DOHH2 (cell line): Measurements from ENCODE around the gene ZBTB7C.

ENCODE experiments used
- H3F3A ChIP-seq: fragments of 200-600 bp; sonication (generic), shearing (Covaris generic); 2 replicates; pipeline ENCODE4 v1.6.0; 2016; ENCODE audit warnings: antibody characterized with exemption, mild to moderate bottlenecking; ENCODE audit not compliant: control insufficient read depth, insufficient read depth
- H3K27ac ChIP-seq: fragments of 200-600 bp; sonication (generic); 2 replicates; pipeline ENCODE4 v1.5.1; 2014; ENCODE audit warnings: low read depth, mild to moderate bottlenecking, low read length, moderate library complexity
- H3K27me3 ChIP-seq: fragments of 200-600 bp; sonication (generic); 2 replicates; pipeline ENCODE4 v1.6.1; 2014; ENCODE audit warnings: mild to moderate bottlenecking, low read length, mixed read lengths; ENCODE audit not compliant: control insufficient read depth
- H3K36me3 ChIP-seq: fragments of 200-600 bp; sonication (generic); 2 replicates; pipeline ENCODE4 v1.6.1; 2014; ENCODE audit warnings: mild to moderate bottlenecking, low read length, moderate library complexity, mixed read lengths; ENCODE audit not compliant: control insufficient read depth
- H3K4me1 ChIP-seq: fragments of 200-600 bp; sonication (generic); 2 replicates; pipeline ENCODE4 v1.6.1; 2014; ENCODE audit warnings: mild to moderate bottlenecking, low read length, mixed read lengths; ENCODE audit not compliant: control insufficient read depth
- H3K4me2 ChIP-seq: fragments of 200-600 bp; sonication (generic); 2 replicates; pipeline ENCODE4 v1.6.0; 2014; ENCODE audit warnings: mild to moderate bottlenecking, low read length, moderate library complexity
- H3K4me3 ChIP-seq: fragments of 200-600 bp; sonication (generic); 2 replicates; pipeline ENCODE4 v1.5.1; 2014; ENCODE audit warnings: mild to moderate bottlenecking, low read length, mixed read lengths
- H3K79me2 ChIP-seq: fragments of 200-600 bp; sonication (generic); 2 replicates; pipeline ENCODE4 v1.6.1; 2014; ENCODE audit warnings: mild to moderate bottlenecking, low read length, mixed read lengths; ENCODE audit not compliant: control insufficient read depth
- H3K9me2 ChIP-seq: fragments of 200-600 bp; sonication (generic); replicated peaks from 2 replicates; pipeline ENCODE4 v1.6.1; 2014; ENCODE audit warnings: mild to moderate bottlenecking, low read length, mixed read lengths; ENCODE audit not compliant: control insufficient read depth
- H3K9me3 ChIP-seq: fragments of 200-600 bp; sonication (generic); 2 replicates; pipeline ENCODE4 v1.6.1; 2014; ENCODE audit warnings: antibody characterized with exemption, low read length, mixed read lengths; ENCODE audit not compliant: control insufficient read depth, insufficient read depth
- H4K20me1 ChIP-seq: fragments of 200-600 bp; sonication (generic); 2 replicates; pipeline ENCODE4 v1.6.0; 2014; ENCODE audit warnings: low read depth, mild to moderate bottlenecking, antibody characterized with exemption, low read length, moderate library complexity; ENCODE audit not compliant: control insufficient read depth, insufficient read depth
- EZH2phosphoT487 ChIP-seq: fragments of 200-600 bp; sonication (generic); IDR thresholded peaks from 2 replicates; pipeline ENCODE4 v1.6.1; 2017; ENCODE audit warnings: borderline replicate concordance, mild to moderate bottlenecking, antibody characterized with exemption, low read length, moderate library complexity, mixed read lengths
- TF ChIP-seq, protein P1 (sequence below): fragments of 200-600 bp; sonication (generic); IDR thresholded peaks from one replicate; pipeline ENCODE4 v1.5.1; 2014; ENCODE audit warnings: antibody characterized with exemption, mild to moderate bottlenecking, low read depth, low read length; ENCODE audit not compliant: poor library complexity, severe bottlenecking

The ZBTB7C gene

GRCh38 chr18:48433541-48433940 lies 24.4 kb upstream of the ZBTB7C start:
- TF ChIP-seq, protein P1, sequence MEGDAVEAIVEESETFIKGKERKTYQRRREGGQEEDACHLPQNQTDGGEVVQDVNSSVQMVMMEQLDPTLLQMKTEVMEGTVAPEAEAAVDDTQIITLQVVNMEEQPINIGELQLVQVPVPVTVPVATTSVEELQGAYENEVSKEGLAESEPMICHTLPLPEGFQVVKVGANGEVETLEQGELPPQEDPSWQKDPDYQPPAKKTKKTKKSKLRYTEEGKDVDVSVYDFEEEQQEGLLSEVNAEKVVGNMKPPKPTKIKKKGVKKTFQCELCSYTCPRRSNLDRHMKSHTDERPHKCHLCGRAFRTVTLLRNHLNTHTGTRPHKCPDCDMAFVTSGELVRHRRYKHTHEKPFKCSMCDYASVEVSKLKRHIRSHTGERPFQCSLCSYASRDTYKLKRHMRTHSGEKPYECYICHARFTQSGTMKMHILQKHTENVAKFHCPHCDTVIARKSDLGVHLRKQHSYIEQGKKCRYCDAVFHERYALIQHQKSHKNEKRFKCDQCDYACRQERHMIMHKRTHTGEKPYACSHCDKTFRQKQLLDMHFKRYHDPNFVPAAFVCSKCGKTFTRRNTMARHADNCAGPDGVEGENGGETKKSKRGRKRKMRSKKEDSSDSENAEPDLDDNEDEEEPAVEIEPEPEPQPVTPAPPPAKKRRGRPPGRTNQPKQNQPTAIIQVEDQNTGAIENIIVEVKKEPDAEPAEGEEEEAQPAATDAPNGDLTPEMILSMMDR = no peak
- TF ChIP-seq EZH2phosphoT487 = no peak
- H3K9me2 ChIP-seq = no peaks in the 10 kb centered on the region
- H3K27ac ChIP-seq = no peak overlapping the region
- H3K27me3 ChIP-seq = peaks cover 10% of the 10 kb centered on the region
- H3K79me2 ChIP-seq = no peaks in the 10 kb centered on the region
- H3K4me3 ChIP-seq = no peak overlapping the region
- H3F3A ChIP-seq = no peaks in the 10 kb centered on the region
- no peaks in the 10 kb centered on the region for H3K36me3 ChIP-seq
- no peaks in the 10 kb centered on the region for H3K9me3 ChIP-seq
- H3K4me1 ChIP-seq = no peaks in the 10 kb centered on the region
- H4K20me1 ChIP-seq = no peaks in the 10 kb centered on the region
- no peak overlapping the region for H3K4me2 ChIP-seq

GRCh38 chr18:48430150-48430549 lies 21.0 kb upstream of the ZBTB7C start:
- Histone ChIP-seq H3K4me1 (no peaks in the 10 kb centered on the region), H3K79me2 (no peaks in the 10 kb centered on the region), H3K27ac (no peak overlapping the region), H3K9me3 (no peaks in the 10 kb centered on the region), H3K36me3 (no peaks in the 10 kb centered on the region), H3K4me2 (no peak overlapping the region), H4K20me1 (no peaks in the 10 kb centered on the region), H3F3A (no peaks in the 10 kb centered on the region), H3K27me3 (peaks cover 8% of the 10 kb centered on the region), H3K9me2 (no peaks in the 10 kb centered on the region), H3K4me3 (no peak overlapping the region)
- TF ChIP-seq, protein P1 = no peak
- no peak for TF ChIP-seq EZH2phosphoT487

GRCh38 chr18:48428475-48429177 lies 19.4 kb upstream of the ZBTB7C start:
- no peaks in the 10 kb centered on the region for H3K9me2 ChIP-seq
- H3K4me3 ChIP-seq = no peak overlapping the region
- no peaks in the 10 kb centered on the region for H3K79me2 ChIP-seq
- no peak overlapping the region for H3K27ac ChIP-seq
- no peaks in the 10 kb centered on the region for H3K9me3 ChIP-seq
- no peak overlapping the region for H3K4me2 ChIP-seq
- TF ChIP-seq, protein P1 = no peak
- TF ChIP-seq EZH2phosphoT487 = no peak
- H4K20me1 ChIP-seq = no peaks in the 10 kb centered on the region
- H3K27me3 ChIP-seq = peaks cover 10% of the 10 kb centered on the region
- H3K4me1 ChIP-seq = no peaks in the 10 kb centered on the region
- H3F3A ChIP-seq = no peaks in the 10 kb centered on the region
- no peaks in the 10 kb centered on the region for H3K36me3 ChIP-seq
